Astrocyte (in vitro differentiated cells and primary cell): Measurements from ENCODE around the gene WHRN. TPM values are rescaled to one million over a fixed set of nuclear protein-coding genes. Genes with fewer than 3 reads are reported as not detected.

ENCODE experiments used
- DNase-seq: peaks from one replicate; pipeline ENCODE4 v3.0.0-alpha.2; 2010; ENCODE audit warnings: low read depth
- FAIRE-seq: peaks from 2 replicates; lab custom pipeline; 2011; peaks lifted over from hg19 to GRCh38; lab: Jason Lieb, UNC
- H2AFZ ChIP-seq: 2 replicates; pipeline ENCODE4 v1.6.0; 2012; ENCODE audit warnings: low read depth, low read length, inconsistent platforms
- H3K27ac ChIP-seq: 2 replicates; pipeline ENCODE4 v1.5.1; 2011; ENCODE audit warnings: low read depth, low read length, inconsistent platforms
- H3K27me3 ChIP-seq: 2 replicates; pipeline ENCODE4 v1.6.0; 2011; ENCODE audit warnings: low read length, inconsistent platforms; ENCODE audit not compliant: insufficient read depth
- H3K36me3 ChIP-seq: 2 replicates; pipeline ENCODE4 v1.5.1; 2011; ENCODE audit warnings: low read length, inconsistent platforms; ENCODE audit not compliant: insufficient read depth
- H3K4me1 ChIP-seq: 2 replicates; pipeline ENCODE4 v1.5.1; 2011; ENCODE audit warnings: low read length, inconsistent platforms; ENCODE audit not compliant: insufficient read depth
- H3K4me2 ChIP-seq: 2 replicates; pipeline ENCODE4 v1.6.0; 2012; ENCODE audit warnings: low read length, inconsistent platforms
- H3K4me3 ChIP-seq: 2 replicates; pipeline ENCODE4 v1.5.1; 2011; ENCODE audit warnings: low read depth, mild to moderate bottlenecking, low read length, inconsistent platforms; ENCODE audit not compliant: insufficient read depth
- H3K79me2 ChIP-seq: 2 replicates; pipeline ENCODE4 v1.6.0; 2012; ENCODE audit warnings: mild to moderate bottlenecking, low read length, inconsistent platforms; ENCODE audit not compliant: insufficient read depth
- H3K9ac ChIP-seq: 2 replicates; pipeline ENCODE4 v1.6.0; 2012; ENCODE audit warnings: mild to moderate bottlenecking, low read length, inconsistent platforms
- H3K9me3 ChIP-seq: 2 replicates; pipeline ENCODE4 v1.5.1; 2012; ENCODE audit warnings: low read depth, mild to moderate bottlenecking, low read length, inconsistent platforms; ENCODE audit not compliant: insufficient read depth
- H4K20me1 ChIP-seq: 2 replicates; pipeline ENCODE4 v1.6.0; 2012; ENCODE audit warnings: low read length, inconsistent platforms; ENCODE audit not compliant: insufficient read depth
- H3K27ac Mint-ChIP-seq: one replicate; pipeline ENCODE4 v1.8.0; 2021; ENCODE audit warnings: mild to moderate bottlenecking, mixed read lengths; ENCODE audit not compliant: unreplicated experiment
- H3K27me3 Mint-ChIP-seq: one replicate; pipeline ENCODE4 v1.8.0; 2021; ENCODE audit warnings: low read depth, mixed read lengths; ENCODE audit not compliant: unreplicated experiment
- H3K36me3 Mint-ChIP-seq: one replicate; pipeline ENCODE4 v1.8.0; 2021; ENCODE audit warnings: low read depth, mixed read lengths; ENCODE audit not compliant: unreplicated experiment
- H3K4me1 Mint-ChIP-seq: one replicate; pipeline ENCODE4 v1.8.0; 2021; ENCODE audit warnings: low read depth, mixed read lengths; ENCODE audit not compliant: unreplicated experiment
- H3K4me3 Mint-ChIP-seq: one replicate; pipeline ENCODE4 v1.8.0; 2021; ENCODE audit warnings: mild to moderate bottlenecking, moderate library complexity, mixed read lengths; ENCODE audit not compliant: unreplicated experiment
- H3K9me3 Mint-ChIP-seq: one replicate; pipeline ENCODE4 v1.8.0; 2021; ENCODE audit warnings: mild to moderate bottlenecking, mixed read lengths; ENCODE audit not compliant: unreplicated experiment
- CTCF ChIP-seq: IDR thresholded peaks from 2 replicates; pipeline ENCODE4 v1.5.1; 2011; ENCODE audit warnings: low read depth, mild to moderate bottlenecking, inconsistent platforms, low read length, moderate library complexity; ENCODE audit not compliant: insufficient read depth
- EZH2 ChIP-seq: IDR thresholded peaks from 2 replicates; pipeline ENCODE4 v1.6.1; 2012; ENCODE audit warnings: mild to moderate bottlenecking, low read length, inconsistent platforms; ENCODE audit not compliant: insufficient read depth
- total RNA-seq: library from RNA; stranded (reverse); gene quantifications from 2 replicates; pipeline ENCODE4 v1.2.1, GENCODE V29; 2021

WHRN gene
- total RNA-seq, 1 donor from 2014 or later: 10.2 TPM

- Mint-ChIP-seq H3K9me3 (no peaks in the 10 kb centered on the region), H3K4me1 (peaks cover 12% of the 10 kb centered on the region), H3K4me3 (no peak overlapping the region), H3K36me3 (peaks cover 12% of the 10 kb centered on the region), H3K27ac (no peak overlapping the region), H3K27me3 (peaks cover 24% of the 10 kb centered on the region)
- peaks cover 3% of the 10 kb centered on the region for H3K27me3 ChIP-seq
- peaks cover 8% of the 10 kb centered on the region for H3K4me1 ChIP-seq
- H3K4me3 ChIP-seq: no peak overlapping the region
- no peaks in the 10 kb centered on the region for H3K9me3 ChIP-seq
- H3K9ac ChIP-seq: no peak overlapping the region
- no peak overlapping the region for H3K27ac ChIP-seq
- FAIRE-seq (no peak), DNase-seq (peak; percentile 36)
- TF ChIP-seq CTCF: no peak
- TF ChIP-seq EZH2: no peak
- no peak overlapping the region for H2AFZ ChIP-seq
- H3K4me2 ChIP-seq: no peak overlapping the region
- H3K36me3 ChIP-seq: no peaks in the 10 kb centered on the region
- no peaks in the 10 kb centered on the region for H3K79me2 ChIP-seq
- H4K20me1 ChIP-seq: peaks cover 12% of the 10 kb centered on the region
These were observed 18.9 kb downstream of the WHRN start for GRCh38 chr9:114486205-114486963.

- H3K36me3 ChIP-seq: no peaks in the 10 kb centered on the region
- no peak for TF ChIP-seq EZH2
- TF ChIP-seq CTCF: no peak
- H3K27me3 Mint-ChIP-seq: peaks cover 24% of the 10 kb centered on the region
- H3K4me1 Mint-ChIP-seq: peaks cover 12% of the 10 kb centered on the region
- no peak overlapping the region for H3K9ac ChIP-seq
- no peaks in the 10 kb centered on the region for H3K9me3 ChIP-seq
- no peak overlapping the region for H3K27ac ChIP-seq
- peak overlapping the region; percentile 34 for H3K4me2 ChIP-seq
- no peaks in the 10 kb centered on the region for H3K9me3 Mint-ChIP-seq
- peaks cover 3% of the 10 kb centered on the region for H3K27me3 ChIP-seq
- DNase-seq (peak; percentile 82), FAIRE-seq (peak; percentile 32)
- no peaks in the 10 kb centered on the region for H3K79me2 ChIP-seq
- peaks cover 12% of the 10 kb centered on the region for H4K20me1 ChIP-seq
- peaks cover 12% of the 10 kb centered on the region for H3K36me3 Mint-ChIP-seq
- no peak overlapping the region for H3K27ac Mint-ChIP-seq
- peaks cover 8% of the 10 kb centered on the region for H3K4me1 ChIP-seq
- H2AFZ ChIP-seq: no peak overlapping the region
- H3K4me3 ChIP-seq: no peak overlapping the region
- no peak overlapping the region for H3K4me3 Mint-ChIP-seq
These were observed 20.3 kb downstream of the WHRN start for GRCh38 chr9:114484854-114485443.
